Measurements from ENCODE around the gene CLIP2.

The CLIP2 gene

DNA sequence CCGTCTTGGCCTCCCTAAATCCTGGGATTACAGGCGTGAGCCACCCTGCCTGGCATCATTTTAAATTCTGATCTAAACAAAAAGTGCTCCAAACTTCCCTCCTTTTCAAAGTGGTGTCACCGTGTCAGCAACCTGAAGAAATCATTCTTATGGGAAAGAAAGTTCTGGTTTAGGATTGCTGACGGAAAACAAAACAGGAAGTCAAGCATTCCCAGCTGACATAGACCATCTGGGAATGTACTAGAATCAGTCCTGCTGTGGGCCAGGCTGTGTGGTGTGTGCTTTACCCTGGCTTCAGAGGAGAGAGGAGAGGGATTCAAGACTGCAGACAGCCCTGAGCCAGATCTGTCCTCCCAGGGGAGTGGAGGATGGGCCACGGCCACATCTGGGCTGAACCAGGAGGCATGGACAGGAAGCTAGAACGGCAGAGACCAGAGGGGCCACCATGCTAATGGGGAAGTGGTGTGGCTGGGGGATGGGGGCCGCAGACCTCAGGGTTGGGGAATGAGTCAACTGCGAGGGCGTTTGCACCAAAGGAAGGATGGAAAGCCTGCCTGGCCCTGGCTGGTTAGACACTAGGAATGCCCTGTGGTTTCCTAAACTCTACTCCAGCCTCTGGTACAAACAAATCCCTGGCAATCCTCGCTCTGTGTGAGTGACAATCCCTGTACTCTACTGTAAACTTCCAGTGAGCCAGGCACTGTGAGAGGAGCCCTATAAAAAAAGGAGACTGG lies 16.7 kb upstream of the CLIP2 start:
- DNase-seq = no peak

DNA sequence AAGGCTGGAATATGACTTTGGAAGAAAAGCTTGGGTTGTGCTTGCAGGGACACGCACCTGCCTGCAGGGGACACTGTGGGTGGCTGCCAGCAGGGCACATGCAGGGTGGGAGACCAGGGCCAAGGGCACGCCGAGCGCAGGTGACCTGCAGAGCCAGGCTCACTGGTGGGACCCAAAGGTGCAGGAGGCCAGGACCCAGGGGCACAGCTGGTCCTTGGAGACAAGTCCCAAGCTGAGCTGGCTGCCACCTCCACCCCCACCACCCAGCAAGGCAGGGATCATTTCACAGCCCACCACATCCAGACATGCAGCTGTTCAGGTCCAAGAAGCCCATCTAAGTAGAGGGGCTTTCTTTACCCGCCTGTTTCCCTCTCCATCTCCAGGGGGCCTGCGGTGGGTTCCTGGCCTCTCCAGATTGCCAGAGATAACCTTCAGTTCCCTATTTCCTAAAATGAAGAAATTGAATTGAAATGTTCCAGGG lies 13.8 kb upstream of the CLIP2 start:
- no peak for DNase-seq

DNA sequence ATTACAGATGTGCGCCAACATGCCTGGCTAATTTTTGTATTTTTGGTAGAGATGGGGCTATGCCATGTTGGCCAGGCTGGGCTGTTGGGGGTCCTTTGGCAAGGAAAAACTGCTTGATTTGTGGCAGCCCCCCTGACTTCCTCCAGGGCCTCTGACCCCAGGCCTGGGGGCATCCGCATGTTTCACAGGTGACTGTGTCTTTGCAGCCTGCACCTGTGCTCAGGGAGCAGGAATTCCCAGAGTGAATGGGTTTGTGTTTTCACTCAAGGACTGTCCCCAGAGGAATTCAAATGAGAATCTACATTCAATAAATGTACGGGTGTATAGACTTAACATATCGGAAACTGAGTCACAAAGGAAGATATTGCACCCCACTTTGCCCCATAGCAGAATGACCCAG lies 11.6 kb upstream of the CLIP2 start:
- no peak for DNase-seq

DNA sequence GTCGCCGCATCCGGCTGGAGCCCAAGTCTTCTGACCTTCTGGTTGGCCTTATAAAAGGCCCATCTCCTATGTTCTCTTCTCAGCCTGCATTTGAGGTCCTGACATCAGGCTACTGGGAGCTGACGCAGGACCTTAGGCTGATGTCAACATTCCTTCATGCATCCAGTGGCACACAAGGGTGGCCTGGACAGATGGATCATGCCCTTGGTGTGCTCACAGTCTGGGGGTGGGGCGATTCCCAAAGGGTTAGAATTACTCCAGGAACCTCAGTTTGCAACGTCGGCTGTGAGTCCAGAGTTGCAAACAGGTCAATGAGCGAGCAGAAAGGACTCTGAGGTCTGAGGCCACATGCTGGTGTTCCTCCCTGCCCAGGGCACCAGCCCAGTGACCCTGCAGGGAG lies 8.2 kb upstream of the CLIP2 start:
- no peak for DNase-seq

DNA sequence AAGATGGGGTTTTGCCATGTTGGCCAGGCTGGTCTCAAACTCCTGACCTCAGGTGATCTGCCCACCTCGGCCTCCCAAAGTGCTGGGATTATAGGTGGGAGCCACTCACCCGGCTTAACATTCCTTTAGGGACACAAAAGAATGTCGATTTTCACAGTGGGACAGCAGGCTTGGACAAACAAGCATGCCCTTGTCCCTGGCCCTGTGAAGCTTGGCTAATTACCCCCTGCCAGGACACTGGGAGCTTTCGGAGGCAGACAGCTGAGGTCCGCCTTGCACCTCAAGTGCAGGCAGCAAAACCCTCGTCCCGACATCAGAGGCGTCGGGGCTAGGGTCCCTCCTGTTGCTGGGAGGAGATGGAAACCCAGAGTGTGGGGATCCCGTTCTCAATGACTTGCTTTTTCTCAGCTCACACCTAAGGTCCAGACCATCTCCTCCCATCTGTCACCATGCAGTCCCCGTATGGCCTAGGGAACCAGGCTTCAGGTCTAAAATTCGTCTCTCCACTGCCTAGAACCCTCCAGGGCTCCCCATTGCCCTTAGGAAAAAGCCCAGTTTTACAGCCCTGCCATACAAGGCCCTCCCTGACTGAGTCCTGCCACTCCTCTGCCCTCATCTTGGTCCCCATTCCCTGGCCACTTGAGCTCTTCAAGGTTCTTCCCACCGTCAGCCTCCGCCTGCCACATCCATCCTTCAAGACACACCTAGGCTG lies 6.3 kb upstream of the CLIP2 start:
- DNase-seq = no peak

DNA sequence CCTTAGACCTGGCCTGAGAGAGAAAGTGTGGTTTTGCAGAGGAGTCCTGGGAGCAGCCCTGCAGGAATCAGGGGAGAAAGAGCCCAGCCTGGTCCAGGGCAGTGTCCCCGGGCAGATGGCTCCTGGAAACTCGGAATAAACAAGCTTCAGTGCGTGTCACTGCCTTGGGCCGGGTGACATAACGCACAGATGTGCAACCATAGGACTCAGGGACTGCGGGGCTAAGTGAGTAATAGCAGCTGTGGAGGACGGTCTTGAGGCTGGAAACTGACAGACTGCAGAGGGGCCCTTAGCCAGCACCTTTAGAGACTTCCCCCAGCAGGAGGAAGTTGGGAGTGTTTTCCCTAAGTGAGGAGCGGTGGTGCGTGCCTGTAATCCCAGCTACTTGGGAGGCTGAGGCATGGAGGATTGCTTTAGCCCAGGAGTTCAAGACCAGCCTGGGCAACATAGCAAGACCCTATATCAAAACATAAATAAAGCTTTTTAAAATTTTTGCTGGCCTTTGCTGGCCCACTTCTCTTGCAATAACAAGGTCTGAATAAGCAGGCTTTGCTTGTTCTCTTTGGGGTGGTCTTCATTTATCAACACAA lies 5.3 kb upstream of the CLIP2 start:
- no peak for DNase-seq

DNA sequence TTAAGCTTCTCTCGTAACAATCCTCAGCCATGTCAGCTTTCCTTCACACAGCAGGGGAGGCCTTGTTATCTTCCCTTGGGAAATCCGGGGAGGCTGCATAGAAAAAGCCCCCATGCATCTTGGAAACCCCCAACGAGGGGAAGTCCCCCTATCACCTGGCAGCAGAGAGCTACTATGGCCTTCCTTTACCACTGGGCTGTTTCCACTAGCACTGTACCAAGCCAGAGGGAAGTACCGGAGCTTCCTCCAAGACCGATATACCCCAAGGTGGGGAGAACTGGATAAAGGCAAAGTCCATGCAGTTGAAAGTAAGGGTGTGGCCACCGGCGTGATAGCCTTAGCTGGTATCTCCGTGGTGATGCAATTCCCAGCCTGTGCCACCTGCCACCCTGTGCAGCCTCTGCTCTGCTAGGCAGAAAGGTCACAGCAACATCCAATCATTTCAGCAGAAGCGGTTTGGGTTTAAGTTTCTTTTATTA lies 4.4 kb upstream of the CLIP2 start:
- no peak for DNase-seq

DNA sequence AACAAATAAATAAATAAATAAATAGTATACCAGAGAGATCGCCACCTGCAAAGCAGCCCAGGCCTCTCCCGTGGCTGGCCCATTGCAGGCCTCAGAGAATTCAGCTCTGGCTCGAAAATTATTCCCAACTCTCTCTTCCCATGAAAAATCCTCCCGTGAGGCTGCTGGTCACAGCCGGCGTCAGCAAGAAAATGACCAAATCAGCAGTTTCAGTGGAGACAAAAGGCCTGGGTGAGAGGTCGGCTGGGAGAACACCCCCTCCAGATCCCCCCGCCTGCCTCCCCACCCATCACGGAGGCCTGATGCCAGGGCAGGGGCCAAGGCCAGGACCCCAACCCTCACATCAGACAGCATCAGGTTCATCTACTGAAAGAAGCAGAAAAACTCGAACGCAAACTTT lies 3.1 kb upstream of the CLIP2 start:
- no peak for DNase-seq

DNA sequence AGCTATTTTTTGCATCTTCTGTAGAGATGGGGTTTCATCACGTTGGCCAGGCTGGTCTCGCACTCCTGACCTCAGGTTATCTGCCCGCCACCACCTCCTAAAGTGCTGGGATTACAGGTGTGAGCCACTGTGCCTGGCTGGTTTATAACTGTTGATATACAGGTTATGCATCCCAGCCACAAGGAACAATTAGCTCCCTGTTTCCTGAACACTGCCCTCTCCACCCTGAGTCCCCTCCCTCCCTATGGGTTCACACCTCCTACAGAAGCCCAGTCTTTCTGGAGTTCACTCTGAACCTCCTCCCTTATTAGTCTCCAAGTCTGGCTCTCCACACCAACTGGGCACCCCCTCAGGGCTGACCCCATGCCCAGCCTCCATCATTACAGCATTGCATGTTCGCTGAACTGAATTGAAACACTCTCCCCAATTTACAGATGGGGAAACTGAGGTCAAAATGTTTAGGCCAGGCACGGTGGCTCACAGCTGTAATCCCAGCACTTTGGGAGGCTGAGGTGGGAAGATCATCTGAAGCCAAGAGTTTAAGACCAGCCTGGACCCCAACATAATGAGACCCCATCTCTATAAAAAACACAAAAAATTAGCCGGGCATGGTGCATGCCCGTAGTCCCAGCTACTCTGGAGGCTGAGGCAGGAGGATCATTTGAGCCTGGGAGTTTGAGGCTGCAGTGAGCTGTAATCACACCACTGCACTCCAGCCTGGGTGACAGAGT lies 1.7 kb upstream of the CLIP2 start:
- DNase-seq = no peak

DNA sequence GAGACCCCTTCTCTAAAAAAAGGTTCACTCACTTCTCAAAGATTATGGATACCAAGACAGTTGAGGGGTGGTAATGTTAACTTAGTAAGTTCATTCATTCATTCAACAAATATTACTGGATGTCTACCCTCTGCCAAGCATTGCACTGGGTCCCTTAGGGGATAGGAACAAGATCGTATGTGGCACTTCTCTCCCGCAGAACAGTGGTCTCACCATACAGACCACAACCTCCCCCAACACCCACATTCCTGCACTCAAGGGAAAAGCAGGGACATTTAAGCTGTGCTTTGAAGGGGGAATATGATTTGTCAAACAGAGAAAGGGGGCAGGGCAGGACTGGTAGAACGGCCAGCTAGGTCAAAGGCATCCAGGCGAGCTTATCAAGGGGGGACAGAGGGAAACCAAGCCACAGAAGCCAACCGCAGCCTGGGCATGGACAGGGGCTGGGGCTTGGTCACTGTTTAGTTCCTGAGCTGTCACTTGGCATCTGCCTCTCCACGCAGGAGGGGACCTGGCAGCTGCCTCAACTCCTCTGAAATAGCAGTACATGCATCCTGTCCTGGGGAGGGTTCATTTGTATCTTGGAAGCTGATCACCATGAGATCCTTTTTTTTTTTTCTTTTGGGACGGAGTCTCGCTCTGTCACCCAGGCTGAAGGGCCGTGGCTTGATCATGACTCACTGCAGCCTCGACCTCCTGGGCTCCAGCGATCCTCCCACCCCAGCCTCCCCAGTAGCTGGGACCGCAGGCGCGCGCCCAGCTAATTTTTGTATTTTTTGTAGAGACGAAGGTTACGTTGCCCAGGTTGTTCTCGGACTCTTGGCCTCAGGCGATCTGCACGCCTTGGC lies 949 bp upstream of the CLIP2 start:
- DNase-seq = no peak

DNA sequence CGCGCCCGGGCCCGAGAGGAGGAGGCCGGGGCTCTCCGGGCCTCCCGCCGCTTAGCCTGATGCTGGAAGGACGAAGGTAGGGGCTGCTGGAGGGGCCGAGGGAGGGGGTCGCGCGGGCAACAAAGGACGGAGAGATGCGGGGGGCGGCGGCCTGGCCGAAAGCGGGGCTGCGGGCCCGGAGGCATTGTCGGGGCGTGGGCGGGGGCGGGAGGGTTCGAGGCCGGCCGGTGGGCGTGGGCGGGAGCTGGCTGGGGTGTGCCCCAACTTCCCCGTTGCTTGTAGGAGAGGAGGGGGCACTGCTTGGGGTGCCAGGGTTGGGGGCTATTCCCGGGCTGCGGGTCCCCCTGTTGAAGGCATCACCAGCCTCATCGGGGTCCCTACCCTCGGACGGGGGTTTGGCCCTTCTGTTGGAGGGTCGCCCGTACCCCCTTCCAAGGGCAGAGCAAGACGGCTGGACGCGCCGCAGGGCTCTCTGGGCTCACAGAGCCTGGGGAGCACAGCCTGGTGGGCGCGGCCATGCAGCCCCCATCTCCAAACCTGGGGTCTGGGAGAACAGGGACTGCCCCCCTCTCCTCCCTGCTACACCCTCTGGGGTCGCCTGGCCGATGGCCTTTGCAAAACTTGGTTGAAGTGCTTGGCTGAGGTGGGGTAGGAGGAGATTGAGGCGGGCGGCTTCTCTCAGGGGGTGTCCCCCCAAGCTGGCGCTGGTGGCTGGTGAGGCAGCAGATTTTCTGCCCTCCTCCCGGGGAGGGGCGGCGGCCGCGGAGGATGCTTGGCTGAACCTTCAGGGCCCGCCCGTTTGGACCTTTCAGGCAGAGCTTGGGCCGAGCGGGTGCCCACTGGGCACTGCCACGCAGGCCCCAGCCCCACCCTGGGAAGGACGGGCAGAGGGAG lies 699 bp downstream of the CLIP2 start:
- DNase-seq = no peak

DNA sequence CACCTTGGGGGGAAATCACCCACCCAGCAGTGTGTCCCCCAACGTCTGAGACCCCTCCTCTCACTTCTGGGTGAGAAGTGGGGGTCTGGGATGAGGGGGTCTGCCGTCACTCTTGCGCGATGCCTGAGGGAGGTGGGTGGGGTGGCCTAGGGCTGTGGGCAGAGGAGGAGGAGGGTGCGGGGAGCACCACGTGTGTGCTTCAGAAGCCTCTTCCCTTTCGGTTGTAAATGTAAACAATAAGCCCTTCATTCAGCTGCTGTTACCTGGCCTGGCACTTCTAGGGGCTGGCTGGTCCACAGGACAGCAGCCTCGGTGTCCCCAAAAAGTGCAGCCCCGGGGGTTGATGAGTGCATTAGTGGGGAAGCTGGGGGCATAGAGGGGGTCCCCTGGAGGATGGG lies 1.3 kb downstream of the CLIP2 start:
- no peak for DNase-seq

DNA sequence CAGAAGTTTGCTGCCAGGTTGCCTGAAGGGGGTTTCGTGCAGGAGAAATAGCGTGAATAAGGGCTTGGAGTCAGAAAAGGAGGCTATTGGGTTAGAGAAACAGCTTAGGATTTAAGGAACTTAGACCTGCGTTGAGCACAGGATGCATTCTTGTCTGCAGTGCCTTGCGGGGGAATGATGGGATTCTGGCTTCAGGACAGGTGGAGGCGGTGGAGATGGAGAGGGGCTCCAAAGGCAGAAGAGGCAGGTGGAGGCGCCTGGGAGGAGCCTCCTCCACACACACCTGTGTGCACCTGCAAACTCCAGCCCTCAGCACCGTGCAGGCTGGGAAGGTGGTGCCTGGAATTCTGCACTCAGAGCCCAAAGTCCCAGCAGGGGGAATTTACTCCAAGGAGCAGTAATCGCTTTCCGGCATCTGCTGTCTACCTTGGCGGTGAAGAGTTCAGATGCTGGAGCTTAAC lies 1.8 kb downstream of the CLIP2 start:
- no peak for DNase-seq

DNA sequence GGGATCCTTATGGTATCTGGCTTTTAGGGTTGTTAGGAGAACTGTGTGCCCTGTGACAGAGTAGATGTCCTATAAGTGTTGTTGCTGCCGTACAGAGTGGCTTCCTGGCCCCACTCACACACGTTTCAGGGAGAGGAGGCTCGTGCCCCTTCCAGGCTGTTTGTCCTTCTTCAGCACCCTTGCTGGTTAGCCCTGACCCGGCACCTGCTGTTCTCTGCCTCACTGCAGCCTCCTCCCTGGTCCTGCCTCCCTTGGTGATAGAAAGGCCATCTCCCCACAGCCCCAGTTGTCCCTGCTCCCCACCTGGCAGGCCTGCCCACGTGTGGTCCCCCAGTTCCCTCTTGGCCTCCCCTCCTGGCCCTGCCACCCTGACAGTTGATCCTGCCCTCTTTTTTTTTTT lies 2.3 kb downstream of the CLIP2 start:
- DNase-seq = no peak

DNA sequence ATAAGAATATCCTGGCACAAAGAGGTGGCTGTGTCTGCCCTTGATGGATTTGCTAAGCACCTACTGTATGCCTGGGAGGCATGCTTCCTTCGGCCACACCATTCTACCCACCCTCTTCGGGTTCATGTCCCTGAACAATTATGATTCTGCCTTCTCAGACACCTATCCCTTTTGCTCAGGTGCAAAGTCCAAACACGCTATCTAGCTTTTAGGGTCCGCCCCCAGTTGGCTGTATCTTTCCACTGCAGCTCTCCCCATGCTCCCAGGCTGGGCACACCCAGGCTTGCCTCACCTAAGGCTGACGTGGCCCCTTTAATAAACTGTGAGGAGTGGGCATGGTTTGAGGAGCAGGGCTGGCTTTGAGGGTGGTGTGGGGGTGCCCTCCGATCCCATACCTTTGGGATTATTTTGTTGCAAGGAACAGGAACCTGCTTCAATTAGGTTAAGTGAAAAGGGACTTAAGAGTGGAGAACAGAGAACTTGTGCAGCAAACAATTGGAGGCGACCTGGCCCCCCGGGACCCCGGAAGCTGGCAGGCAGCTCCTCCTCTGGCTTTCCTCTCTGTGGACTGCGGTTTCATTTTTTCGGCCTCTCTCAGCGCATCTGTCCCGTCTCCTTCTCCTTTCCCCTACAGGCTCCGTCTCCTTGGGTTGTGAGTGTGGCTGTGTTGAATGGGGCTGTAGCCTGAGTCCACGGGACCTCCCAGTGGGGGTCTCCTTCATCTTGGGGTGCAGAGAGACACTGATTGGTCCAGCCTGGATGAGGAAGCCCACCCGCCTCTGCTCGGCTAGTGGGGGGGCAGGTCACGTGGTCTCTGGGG lies 3.8 kb downstream of the CLIP2 start:
- DNase-seq = no peak

DNA sequence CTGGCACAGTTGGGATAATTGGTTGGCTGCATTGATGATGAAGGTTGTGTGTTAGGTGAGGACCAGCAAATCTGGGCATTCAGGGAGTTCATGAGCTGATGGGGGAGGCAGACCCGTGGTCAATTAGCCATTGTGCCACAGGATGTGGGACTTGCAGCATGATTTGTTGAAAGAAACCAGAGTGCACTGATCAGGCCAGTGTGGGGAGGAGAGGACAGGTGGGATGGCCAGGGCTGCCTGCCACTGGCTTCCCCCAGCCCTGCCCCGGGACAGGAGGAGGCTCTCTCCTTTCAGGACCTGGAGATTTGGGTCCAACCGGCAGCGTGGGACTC lies 4.3 kb downstream of the CLIP2 start:
- no peak for DNase-seq

DNA sequence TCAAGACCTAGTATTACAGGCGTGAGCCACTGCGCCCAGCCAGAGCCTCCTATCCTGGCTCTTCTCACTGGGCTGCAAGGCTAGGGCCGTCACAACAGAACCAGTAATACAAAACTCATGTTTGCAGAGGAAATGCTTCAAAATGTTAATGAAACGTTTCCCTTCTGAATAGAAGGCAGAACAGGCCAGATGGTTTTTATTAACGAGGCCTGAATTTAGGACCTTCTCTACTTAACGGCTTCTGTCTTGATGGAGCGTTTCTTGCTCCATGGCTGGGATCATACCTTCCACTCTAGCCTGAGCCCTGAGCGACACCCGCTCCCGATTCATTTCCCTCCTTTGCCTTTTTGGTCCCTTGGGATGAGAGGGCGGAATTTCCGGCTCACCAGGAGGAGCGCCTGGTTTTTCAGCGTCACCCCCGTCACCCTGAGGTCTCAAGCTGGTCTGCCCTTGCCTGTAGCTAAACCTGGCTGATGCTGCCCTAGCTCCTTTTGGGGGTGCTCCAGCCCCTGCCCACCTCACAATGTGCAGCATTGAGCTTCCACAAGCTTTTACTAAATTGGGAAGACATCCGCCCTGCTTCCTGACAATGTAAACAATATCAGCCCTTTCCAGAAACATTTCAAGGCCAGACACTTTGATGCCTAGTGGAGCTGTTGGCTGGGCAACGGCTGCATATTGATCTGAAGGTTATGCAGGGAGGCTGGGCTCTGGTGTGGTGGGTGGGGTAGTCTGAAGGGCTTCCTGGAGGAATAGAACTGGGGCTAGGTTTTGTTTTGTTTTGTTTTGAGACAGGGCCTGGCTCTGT lies 5.2 kb downstream of the CLIP2 start:
- DNase-seq = no peak

DNA sequence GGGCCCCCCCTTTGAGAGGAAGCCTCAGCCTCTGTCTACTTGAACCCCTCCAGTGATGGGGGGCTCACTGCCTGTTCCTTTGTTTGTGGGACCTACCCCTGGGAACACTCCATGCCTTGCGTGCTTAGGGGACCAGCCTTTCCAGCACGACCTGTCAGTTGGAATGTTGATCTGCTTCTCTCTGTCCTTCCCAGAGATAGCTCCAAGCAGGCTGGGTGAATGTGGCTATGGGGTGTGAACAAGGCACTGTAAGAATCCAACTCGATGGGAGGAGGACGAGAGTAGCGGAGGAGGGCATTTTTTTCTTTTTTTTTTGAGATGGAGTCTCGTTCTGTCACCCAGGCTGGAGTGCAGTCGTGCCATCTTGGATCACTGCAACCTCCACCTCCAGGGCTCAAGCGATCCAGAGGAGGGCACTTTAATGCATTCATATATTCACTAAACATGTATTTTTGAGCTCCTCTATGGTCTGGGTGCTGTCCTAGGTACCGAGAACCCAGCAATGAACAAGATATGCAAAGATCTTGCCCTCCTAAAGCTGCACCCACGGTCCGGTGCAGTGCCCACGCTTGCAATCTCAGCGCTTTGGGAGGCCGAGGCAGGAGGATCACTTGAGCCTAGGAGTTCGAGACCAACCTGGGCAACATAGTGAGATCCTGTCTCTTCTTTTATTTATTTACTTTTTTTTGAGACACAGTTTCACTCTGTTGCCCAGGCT lies 8.5 kb downstream of the CLIP2 start:
- no peak for DNase-seq

DNA sequence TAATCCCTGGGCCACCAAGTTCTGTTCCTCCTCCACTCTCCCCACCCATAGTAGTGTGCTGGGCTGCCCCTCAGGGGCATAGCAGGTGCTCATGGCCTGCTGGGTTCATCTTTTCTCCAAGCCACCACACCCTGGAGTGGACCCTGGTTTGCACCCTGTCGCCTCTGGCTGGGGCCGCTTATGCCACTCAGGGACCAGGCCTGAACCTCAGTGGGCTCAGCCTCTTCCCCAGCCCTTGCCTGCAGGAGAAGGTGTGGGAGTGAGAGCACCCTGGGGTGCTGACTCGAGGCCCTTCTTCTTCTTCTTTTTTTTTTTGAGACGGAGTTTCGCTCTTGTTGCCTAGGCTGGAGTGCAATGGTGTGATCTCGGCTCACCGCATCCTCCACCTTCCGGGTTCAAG lies 10.2 kb downstream of the CLIP2 start:
- DNase-seq = no peak
